IMR-90 (cell line): ENCODE measurements around the gene RBFOX1. TPM values are rescaled to one million over a fixed set of nuclear protein-coding genes. Genes with fewer than 3 reads are reported as not detected.

ENCODE experiments used
- ATAC-seq: fragments of 200-7000 bp; cut with Tn5 transposase; 2 replicates; pipeline ENCODE4 v1.9.1; 2020; ENCODE audit warnings: low read depth, mild to moderate bottlenecking, moderate library complexity
- BruUV-seq: library from RNA; stranded (reverse); fragments of 400-500 nt; replicated peaks from 2 replicates; lab custom pipeline; 2021; lab: Mats Ljungman, UMichigan
- CTCF ChIA-PET: fragments of 300-600 bp; formaldehyde crosslinking; extraction: SDS; loops from one replicate; lab custom pipeline; 2021; ENCODE audit warnings: antibody characterized with exemption; lab: Yijun Ruan, JAX
- POLR2A ChIA-PET: fragments of 300-600 bp; sonication (Branson Sonifier 250); formaldehyde crosslinking; loops from one replicate; lab custom pipeline; 2022; ENCODE audit warnings: antibody characterized with exemption; ENCODE audit not compliant: unreplicated experiment; lab: Charles Lee
- DNase-seq: peaks from one replicate; pipeline ENCODE4 v3.0.0; 2013
- H2AFZ ChIP-seq: replicated peaks from 2 replicates; pipeline ENCODE3; 2013; ENCODE audit warnings: low read length, mild to moderate bottlenecking; ENCODE audit not compliant: poor library complexity
- H2AK5ac ChIP-seq: 2 replicates; pipeline ENCODE4 v1.6.1; 2013; ENCODE audit warnings: low read depth, low read length, inconsistent platforms
- H2AK9ac ChIP-seq: replicated peaks from 2 replicates; pipeline ENCODE3; 2013; ENCODE audit warnings: mild to moderate bottlenecking, low read depth, low read length, moderate library complexity; ENCODE audit not compliant: poor library complexity
- H2BK120ac ChIP-seq: 2 replicates; pipeline ENCODE4 v1.6.1; 2013; ENCODE audit warnings: low read depth, low read length, inconsistent platforms
- H2BK15ac ChIP-seq: 3 replicates; pipeline ENCODE4 v1.6.1; 2013; ENCODE audit warnings: low read depth, low read length, inconsistent platforms
- H2BK20ac ChIP-seq: 2 replicates; pipeline ENCODE4 v1.6.1; 2013; ENCODE audit warnings: low read depth, mild to moderate bottlenecking, inconsistent platforms, low read length, moderate library complexity
- H2BK5ac ChIP-seq: 2 replicates; pipeline ENCODE4 v1.6.1; 2013; ENCODE audit warnings: mild to moderate bottlenecking, low read depth, low read length, inconsistent platforms; ENCODE audit not compliant: poor library complexity, severe bottlenecking
- H3K14ac ChIP-seq: replicated peaks from 2 replicates; pipeline ENCODE4 v1.6.1; 2013; ENCODE audit warnings: low read depth, low read length, inconsistent platforms
- H3K18ac ChIP-seq: 2 replicates; pipeline ENCODE4 v1.6.1; 2013; ENCODE audit warnings: low read depth, low read length, control low read depth
- H3K23ac ChIP-seq: 2 replicates; pipeline ENCODE4 v1.6.1; 2013; ENCODE audit warnings: low read depth, low read length, inconsistent platforms
- H3K27ac ChIP-seq: 2 replicates; pipeline ENCODE4 v1.5.1; 2013; ENCODE audit warnings: mild to moderate bottlenecking, control low read depth, low read length; ENCODE audit not compliant: insufficient read depth
- H3K27me3 ChIP-seq: 2 replicates; pipeline ENCODE4 v1.6.1; 2013; ENCODE audit warnings: low read length; ENCODE audit not compliant: control insufficient read depth, insufficient read depth
- H3K36me3 ChIP-seq: 2 replicates; pipeline ENCODE4 v1.6.1; 2013; ENCODE audit warnings: low read length, mixed read lengths; ENCODE audit not compliant: control insufficient read depth, insufficient read depth
- H3K4ac ChIP-seq: 2 replicates; pipeline ENCODE4 v1.6.1; 2013; ENCODE audit warnings: low read depth, low read length, inconsistent platforms
- H3K4me1 ChIP-seq: 2 replicates; pipeline ENCODE4 v1.6.1; 2013; ENCODE audit warnings: low read length, mixed read lengths; ENCODE audit not compliant: control insufficient read depth, insufficient read depth
- H3K4me2 ChIP-seq: 2 replicates; pipeline ENCODE4 v1.6.1; 2013; ENCODE audit warnings: low read depth, mild to moderate bottlenecking, control low read depth, low read length, moderate library complexity
- H3K4me3 ChIP-seq: 2 replicates; pipeline ENCODE4 v1.5.1; 2013; ENCODE audit warnings: low read depth, mild to moderate bottlenecking, control low read depth, low read length, moderate library complexity; ENCODE audit not compliant: insufficient read depth
- H3K56ac ChIP-seq: 2 replicates; pipeline ENCODE4 v1.6.1; 2013; ENCODE audit warnings: low read length, inconsistent platforms; ENCODE audit not compliant: insufficient read depth; ENCODE audit errors: extremely low read depth
- H3K79me1 ChIP-seq, 2 experiments: 2 replicates each; pipeline ENCODE4 v1.6.1; 2013; ENCODE audit warnings: low read length in 2 of 2, inconsistent platforms in 1 of 2, low read depth in 1 of 2
- H3K9ac ChIP-seq: 2 replicates; pipeline ENCODE4 v1.6.1; 2013; ENCODE audit warnings: low read depth, low read length, control low read depth
- H3K9me1 ChIP-seq: 2 replicates; pipeline ENCODE4 v1.6.1; 2013; ENCODE audit warnings: low read length, inconsistent platforms; ENCODE audit not compliant: insufficient read depth
- H3K9me3 ChIP-seq: 2 replicates; pipeline ENCODE4 v1.6.1; 2013; ENCODE audit warnings: low read length; ENCODE audit not compliant: control insufficient read depth, insufficient read depth
- H4K20me1 ChIP-seq: 2 replicates; pipeline ENCODE4 v1.6.1; 2013; ENCODE audit warnings: low read length, inconsistent platforms; ENCODE audit not compliant: insufficient read depth
- H4K5ac ChIP-seq: 2 replicates; pipeline ENCODE4 v1.6.1; 2013; ENCODE audit warnings: mild to moderate bottlenecking, low read depth, low read length, control low read depth
- H4K8ac ChIP-seq, 2 experiments: 2 replicates each; pipeline ENCODE4 v1.6.1; 2013; ENCODE audit warnings: low read depth in 2 of 2, low read length in 2 of 2, control low read depth in 1 of 2, inconsistent platforms in 1 of 2
- H4K91ac ChIP-seq: 2 replicates; pipeline ENCODE4 v1.6.1; 2013; ENCODE audit warnings: low read depth, low read length, inconsistent platforms; ENCODE audit not compliant: insufficient read depth
- CTCF ChIP-seq: conservative IDR thresholded peaks from 2 replicates; pipeline ENCODE4 v1.5.1; 2012; ENCODE audit warnings: mild to moderate bottlenecking, low read depth, low read length, improper control_type of control experiment
- MAFK ChIP-seq: IDR thresholded peaks from 2 replicates; pipeline ENCODE4 v1.6.1; 2012; ENCODE audit warnings: low read depth, low read length, improper control_type of control experiment
- MAZ ChIP-seq: IDR thresholded peaks from 2 replicates; pipeline ENCODE4 v1.6.1; 2012; ENCODE audit warnings: low read depth, mild to moderate bottlenecking, low read length, improper control_type of control experiment, moderate library complexity, borderline replicate concordance
- MXI1 ChIP-seq: IDR thresholded peaks from 2 replicates; pipeline ENCODE4 v1.6.1; 2012; ENCODE audit warnings: low read depth, mild to moderate bottlenecking, low read length, moderate library complexity, borderline replicate concordance
- RCOR1 ChIP-seq: IDR thresholded peaks from 2 replicates; pipeline ENCODE4 v1.6.1; 2012; ENCODE audit warnings: mild to moderate bottlenecking, low read length, improper control_type of control experiment; ENCODE audit not compliant: insufficient replicate concordance
- RFX5 ChIP-seq: IDR thresholded peaks from 2 replicates; pipeline ENCODE4 v1.8.0; 2012; ENCODE audit warnings: low read depth, mild to moderate bottlenecking, low read length, moderate library complexity
- SMC3 ChIP-seq: fragments of 150-350 bp; IDR thresholded peaks from 2 replicates; pipeline ENCODE4 v1.6.1; 2016; ENCODE audit warnings: low read depth, mild to moderate bottlenecking, antibody characterized with exemption, low read length, moderate library complexity
- WGBS, 2 experiments: methylation state at CpG; one replicate each; pipeline versions ENCODE4 v1.1.5 to v1.1.7; 2013; ENCODE audit warnings: missing lambda C conversion rate in 2 of 2; ENCODE audit not compliant: insufficient read length in 1 of 2; ENCODE audit errors: extremely low coverage in 2 of 2; 5-methylcytosine and 5-hydroxymethylcytosine counted together
- dilution Hi-C: fragments of 300-500 bp; cut with HindIII; formaldehyde crosslinking; loops from one replicate; pipeline ENCODE4 v1.14.3; 2018; ENCODE audit warnings: low sequenced_read_pairs; ENCODE audit not compliant: unreplicated experiment
- in situ Hi-C: fragments of 300-500 bp; cut with MboI; formaldehyde crosslinking; loops from 3 replicates; pipeline ENCODE4 v1.14.3; 2019; ENCODE audit warnings: low sequenced_read_pairs, inconsistent platforms, mixed read lengths
- intact Hi-C: fragments of 100-400 bp; cut with micrococcal nuclease; formaldehyde crosslinking; loops from 2 replicates; pipeline ENCODE4 v1.10.0; 2022
- polyA plus RNA-seq, 3 experiments: library from polyadenylated mRNA; depleted of rRNA; stranded (reverse); fragments of >200 nt; gene quantifications; 2 replicates each; pipeline ENCODE4 v1.2.3, GENCODE V29; 2012; ENCODE audit warnings: low replicate concordance in 1 of 3
- total RNA-seq: library from RNA; depleted of rRNA; stranded (reverse); fragments of >200 nt; gene quantifications from 2 replicates; pipeline ENCODE4 v1.2.3, GENCODE V29; 2012
- TF ChIP-seq, protein P1 (sequence below): fragments of 150-350 bp; IDR thresholded peaks from 2 replicates; pipeline ENCODE4 v1.6.1; 2017; ENCODE audit warnings: mild to moderate bottlenecking, antibody characterized with exemption, low read length, low read depth

The RBFOX1 gene
- total and polyA plus RNA-seq, 2 of the 4 experiments (the other 2 are of a cell fraction) = not detected

- TF ChIP-seq RCOR1 (no peak), SMC3 (no peak), CTCF (no peak), MAFK (no peak), RFX5 (no peak), MXI1 (no peak), MAZ (no peak)
- TF ChIP-seq, protein P1, sequence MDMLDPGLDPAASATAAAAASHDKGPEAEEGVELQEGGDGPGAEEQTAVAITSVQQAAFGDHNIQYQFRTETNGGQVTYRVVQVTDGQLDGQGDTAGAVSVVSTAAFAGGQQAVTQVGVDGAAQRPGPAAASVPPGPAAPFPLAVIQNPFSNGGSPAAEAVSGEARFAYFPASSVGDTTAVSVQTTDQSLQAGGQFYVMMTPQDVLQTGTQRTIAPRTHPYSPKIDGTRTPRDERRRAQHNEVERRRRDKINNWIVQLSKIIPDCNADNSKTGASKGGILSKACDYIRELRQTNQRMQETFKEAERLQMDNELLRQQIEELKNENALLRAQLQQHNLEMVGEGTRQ = no peak
- H4K5ac ChIP-seq = no peak overlapping the region
- no peak overlapping the region for H2BK15ac ChIP-seq
- no peak overlapping the region for H3K27ac ChIP-seq
- no peak for ATAC-seq
- no peak overlapping the region for H4K91ac ChIP-seq
- H3K18ac ChIP-seq = no peak overlapping the region
- no peaks in the 10 kb centered on the region for H3K9me1 ChIP-seq
- H3K36me3 ChIP-seq = no peaks in the 10 kb centered on the region
- H3K4me1 ChIP-seq = no peaks in the 10 kb centered on the region
- H3K14ac ChIP-seq = no peak overlapping the region
- ChIA-PET POLR2A (no interaction called here), CTCF (no interaction called here)
- H2AK5ac ChIP-seq = no peak overlapping the region
- H3K4me3 ChIP-seq = no peak overlapping the region
- no TSS peak for BruUV-seq
- H2BK20ac ChIP-seq = no peak overlapping the region
- H3K79me1 ChIP-seq = no peaks in the 10 kb centered on the region
- no peak for DNase-seq
- H3K9ac ChIP-seq = no peak overlapping the region
- H3K4me2 ChIP-seq = no peak overlapping the region
- H2BK120ac ChIP-seq = no peak overlapping the region
- no peaks in the 10 kb centered on the region for H3K27me3 ChIP-seq
- H3K9me3 ChIP-seq = peaks cover 8% of the 10 kb centered on the region
- H2AFZ ChIP-seq = no peak overlapping the region
- dilution Hi-C loops (no loop called here), in situ Hi-C loops (no loop called here), intact Hi-C loops (no loop called here)
- H4K20me1 ChIP-seq = no peaks in the 10 kb centered on the region
- H4K8ac ChIP-seq = no peak overlapping the region
- H3K56ac ChIP-seq = no peak overlapping the region
- no CpG with 5 or more reads among the region's 5 CpGs for WGBS, 2 experiments
- no peak overlapping the region for H2BK5ac ChIP-seq
- H3K4ac ChIP-seq = no peak overlapping the region
- H3K23ac ChIP-seq = no peak overlapping the region
- H2AK9ac ChIP-seq = no peak overlapping the region
Observed at GRCh38 chr16:7377231-7377630, 44.6 kb downstream of the RBFOX1 start.
